Testis (tissue), 2 donors: Measurements from ENCODE around the gene CBX7.

Source experiments
- POLR2A ChIP-seq: fragments of 450-650 bp; IDR thresholded peaks from one replicate; pipeline ENCODE4 v1.6.1; 2017; ENCODE audit warnings: antibody characterized with exemption, mild to moderate bottlenecking, moderate library complexity
- TF ChIP-seq, protein P1 (sequence below), 3 experiments: fragments of 450-650 bp in 2 of 3; fragments of 200-600 bp in 1 of 3; sonication (generic) in 1 of 3; IDR thresholded peaks; one replicate each; pipeline ENCODE4 v1.5.1; 2016 to 2019; ENCODE audit warnings: antibody characterized with exemption in 3 of 3, mild to moderate bottlenecking in 2 of 3, moderate library complexity in 1 of 3

- TF ChIP-seq, protein P1, sequence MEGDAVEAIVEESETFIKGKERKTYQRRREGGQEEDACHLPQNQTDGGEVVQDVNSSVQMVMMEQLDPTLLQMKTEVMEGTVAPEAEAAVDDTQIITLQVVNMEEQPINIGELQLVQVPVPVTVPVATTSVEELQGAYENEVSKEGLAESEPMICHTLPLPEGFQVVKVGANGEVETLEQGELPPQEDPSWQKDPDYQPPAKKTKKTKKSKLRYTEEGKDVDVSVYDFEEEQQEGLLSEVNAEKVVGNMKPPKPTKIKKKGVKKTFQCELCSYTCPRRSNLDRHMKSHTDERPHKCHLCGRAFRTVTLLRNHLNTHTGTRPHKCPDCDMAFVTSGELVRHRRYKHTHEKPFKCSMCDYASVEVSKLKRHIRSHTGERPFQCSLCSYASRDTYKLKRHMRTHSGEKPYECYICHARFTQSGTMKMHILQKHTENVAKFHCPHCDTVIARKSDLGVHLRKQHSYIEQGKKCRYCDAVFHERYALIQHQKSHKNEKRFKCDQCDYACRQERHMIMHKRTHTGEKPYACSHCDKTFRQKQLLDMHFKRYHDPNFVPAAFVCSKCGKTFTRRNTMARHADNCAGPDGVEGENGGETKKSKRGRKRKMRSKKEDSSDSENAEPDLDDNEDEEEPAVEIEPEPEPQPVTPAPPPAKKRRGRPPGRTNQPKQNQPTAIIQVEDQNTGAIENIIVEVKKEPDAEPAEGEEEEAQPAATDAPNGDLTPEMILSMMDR (IDR thresholded peaks at IDR 0.05) = no peak
- TF ChIP-seq POLR2A = no peak
These were observed 67.8 kb downstream of the CBX7 start for GRCh38 chr22:39084666-39085065.
